HCT116 (cell line): Measurements from ENCODE around the gene MOCS1. TPM values are rescaled to one million over a fixed set of nuclear protein-coding genes. Genes with fewer than 3 reads are reported as not detected.

Source experiments
- ATAC-seq: fragments of 200-7000 bp; cut with Tn5 transposase; 2 replicates; pipeline ENCODE4 v1.9.1; 2020; ENCODE audit warnings: mild to moderate bottlenecking, moderate library complexity
- BruUV-seq: library from RNA; stranded (reverse); fragments of 400-500 nt; replicated peaks from 2 replicates; lab custom pipeline; 2021; lab: Mats Ljungman, UMichigan
- CTCF ChIA-PET: fragments of 300-600 bp; sonication (Branson Sonifier 250); formaldehyde crosslinking; loops from one replicate; lab custom pipeline; 2021; ENCODE audit warnings: antibody characterized with exemption; lab: Charles Lee
- POLR2A ChIA-PET: fragments of 300-600, 350-600 bp; sonication (Branson Sonifier 250); formaldehyde crosslinking; loops from one replicate; lab custom pipeline; 2021; ENCODE audit warnings: antibody characterized with exemption; lab: Charles Lee
- RAD21 ChIA-PET, 2 experiments: fragments of 300-600 bp; sonication (Branson Sonifier 250); formaldehyde crosslinking; loops; one replicate each; lab custom pipeline; 2023; ENCODE audit warnings: low total read pairs in 2 of 2; ENCODE audit not compliant: uncharacterized antibody in 2 of 2, unreplicated experiment in 2 of 2, low non-redundant PET in 1 of 2; lab: Charles Lee
- DNase-seq: peaks from one replicate; pipeline ENCODE4 v3.0.0-alpha.2; 2010; ENCODE audit warnings: low read depth, low spot score
- H2AFZ ChIP-seq: fragments of 200-600 bp; shearing (Covaris generic), sonication (generic); 2 replicates; pipeline ENCODE4 v1.6.1; 2017; ENCODE audit warnings: low read depth, mixed run types, mixed read lengths, antibody characterized with exemption, low read length; ENCODE audit not compliant: poor library complexity, severe bottlenecking
- H3K27ac ChIP-seq: 2 replicates; pipeline ENCODE4 v1.5.1; 2012; ENCODE audit warnings: low read depth, low read length
- H3K27me3 ChIP-seq: fragments of 200-600 bp; sonication (generic); 2 replicates; pipeline ENCODE4 v1.6.1; 2016; ENCODE audit warnings: mixed run types, low read length, mixed read lengths; ENCODE audit not compliant: insufficient read depth
- H3K36me3 ChIP-seq, 2 experiments: fragments of 200-500 bp in 1 of 2; fragments of 200-600 bp in 1 of 2; sonication (Bioruptor generic) in 1 of 2; sonication (generic) in 1 of 2; 2 replicates each; pipeline versions ENCODE4 v1.5.1 to v1.6.1; 2014 to 2016; ENCODE audit warnings: low read length in 2 of 2, inconsistent platforms in 1 of 2, mixed read lengths in 1 of 2, mixed run types in 1 of 2; ENCODE audit not compliant: insufficient read depth in 2 of 2, control insufficient read depth in 1 of 2
- H3K4me1 ChIP-seq, 2 experiments: fragments of 200-600 bp in 1 of 2; sonication (generic) in 1 of 2; 2 replicates each; pipeline versions ENCODE4 v1.5.1 to v1.6.1; 2012 to 2017; ENCODE audit warnings: low read length in 2 of 2, inconsistent platforms in 1 of 2, mild to moderate bottlenecking in 1 of 2, mixed read lengths in 1 of 2, mixed run types in 1 of 2, moderate library complexity in 1 of 2; ENCODE audit not compliant: insufficient read depth in 2 of 2, control insufficient read depth in 1 of 2
- H3K4me2 ChIP-seq: fragments of 200-600 bp; sonication (generic); 2 replicates; pipeline ENCODE4 v1.6.1; 2017; ENCODE audit warnings: mixed run types, low read length, mixed read lengths
- H3K4me3 ChIP-seq, 2 experiments: fragments of 200-600 bp in 1 of 2; sonication (generic) in 1 of 2; replicated peaks in 1 of 2; 2 replicates each; pipeline ENCODE4 v1.5.1; 2011 to 2016; ENCODE audit warnings: low read length in 2 of 2, control low read depth in 1 of 2, low read depth in 1 of 2, mild to moderate bottlenecking in 1 of 2, mixed read lengths in 1 of 2, mixed run types in 1 of 2
- H3K79me2 ChIP-seq: fragments of 200-600 bp; sonication (generic); 2 replicates; pipeline ENCODE4 v1.6.1; 2017; ENCODE audit warnings: mild to moderate bottlenecking, mixed run types, low read length, moderate library complexity, mixed read lengths; ENCODE audit not compliant: insufficient read depth
- H3K9ac ChIP-seq: fragments of 200-600 bp; sonication (generic); 2 replicates; pipeline ENCODE4 v1.6.1; 2016; ENCODE audit warnings: low read length, mixed read lengths
- H3K9me2 ChIP-seq: fragments of 200-600 bp; sonication (generic), shearing (Covaris generic); 2 replicates; pipeline ENCODE4 v1.6.1; 2017; ENCODE audit warnings: mixed run types, mild to moderate bottlenecking, moderate library complexity; ENCODE audit not compliant: insufficient read depth
- H3K9me3 ChIP-seq, 2 experiments: fragments of 200-500 bp in 1 of 2; fragments of 200-600 bp in 1 of 2; sonication (Bioruptor generic) in 1 of 2; sonication (generic) in 1 of 2; 2 replicates each; pipeline ENCODE4 v1.6.1; 2014 to 2017; ENCODE audit warnings: low read length in 2 of 2, mixed read lengths in 2 of 2, inconsistent platforms in 1 of 2, low read depth in 1 of 2, mild to moderate bottlenecking in 1 of 2, mixed run types in 1 of 2, moderate library complexity in 1 of 2; ENCODE audit not compliant: control insufficient read depth in 1 of 2, insufficient read depth in 1 of 2
- H4K20me1 ChIP-seq: fragments of 200-600 bp; sonication (generic), shearing (Covaris generic); 2 replicates; pipeline ENCODE4 v1.6.1; 2017; ENCODE audit warnings: mixed run types, mild to moderate bottlenecking, moderate library complexity; ENCODE audit not compliant: insufficient read depth
- ATF3 ChIP-seq: IDR thresholded peaks from 2 replicates; pipeline ENCODE4 v1.6.1; 2012
- CBX3 ChIP-seq: IDR thresholded peaks from 2 replicates; pipeline ENCODE4 v1.6.1; 2012; ENCODE audit warnings: low read depth
- CEBPB ChIP-seq: IDR thresholded peaks from 2 replicates; pipeline ENCODE4 v1.6.1; 2012; ENCODE audit warnings: low read depth
- EGR1 ChIP-seq: IDR thresholded peaks from 2 replicates; pipeline ENCODE4 v1.6.1; 2012; ENCODE audit warnings: low read depth
- ELF1 ChIP-seq: IDR thresholded peaks from 2 replicates; pipeline ENCODE4 v1.6.1; 2012; ENCODE audit warnings: low read depth, borderline replicate concordance
- FOSL1 ChIP-seq: IDR thresholded peaks from 2 replicates; pipeline ENCODE4 v1.6.1; 2012; ENCODE audit warnings: low read depth
- JUND ChIP-seq: IDR thresholded peaks from 2 replicates; pipeline ENCODE4 v1.6.1; 2012
- MAX ChIP-seq: IDR thresholded peaks from 2 replicates; pipeline ENCODE4 v1.6.1; 2012
- POLR2A ChIP-seq: IDR thresholded peaks from 2 replicates; pipeline ENCODE4 v1.7.0; 2011; ENCODE audit warnings: borderline replicate concordance; ENCODE audit not compliant: insufficient read depth, insufficient read length; ENCODE audit errors: extremely low read depth
- POLR2AphosphoS5 ChIP-seq: IDR thresholded peaks from 2 replicates; pipeline ENCODE4 v1.6.1; 2011; ENCODE audit warnings: mild to moderate bottlenecking, low read depth, low read length, moderate library complexity
- RAD21 ChIP-seq: IDR thresholded peaks from 2 replicates; pipeline ENCODE4 v1.6.1; 2012; ENCODE audit warnings: low read depth, mild to moderate bottlenecking
- REST ChIP-seq: IDR thresholded peaks from 2 replicates; pipeline ENCODE4 v1.6.1; 2012; ENCODE audit warnings: low read depth
- SIN3A ChIP-seq: IDR thresholded peaks from 2 replicates; pipeline ENCODE4 v1.6.1; 2012; ENCODE audit warnings: low read depth
- SP1 ChIP-seq: IDR thresholded peaks from 2 replicates; pipeline ENCODE4 v1.6.1; 2012; ENCODE audit warnings: low read depth
- SRF ChIP-seq: IDR thresholded peaks from 2 replicates; pipeline ENCODE4 v1.6.1; 2012; ENCODE audit warnings: low read depth
- TCF7L2 ChIP-seq: IDR thresholded peaks from 2 replicates; pipeline ENCODE4 v1.7.0; 2011; ENCODE audit warnings: borderline replicate concordance, inconsistent platforms; ENCODE audit not compliant: insufficient read depth, insufficient read length; ENCODE audit errors: extremely low read depth
- YY1 ChIP-seq: IDR thresholded peaks from 2 replicates; pipeline ENCODE4 v1.6.1; 2011; ENCODE audit warnings: low read length, low read depth, moderate library complexity, mild to moderate bottlenecking; ENCODE audit not compliant: insufficient replicate concordance; ENCODE audit errors: extremely low read depth
- ZBTB33 ChIP-seq: IDR thresholded peaks from 2 replicates; pipeline ENCODE4 v1.6.1; 2011; ENCODE audit warnings: mild to moderate bottlenecking, low read length, moderate library complexity; ENCODE audit not compliant: insufficient replicate concordance; ENCODE audit errors: extremely low read depth
- ZFX ChIP-seq: fragments of 450-650 bp; IDR thresholded peaks from 2 replicates; pipeline ENCODE4 v1.6.1; 2017
- ZNF274 ChIP-seq: fragments of 200-500 bp; sonication (Bioruptor generic); IDR thresholded peaks from 2 replicates; pipeline ENCODE4 v1.6.1; 2014; ENCODE audit warnings: mild to moderate bottlenecking, low read depth, low read length, inconsistent platforms
- intact Hi-C: fragments of 100-400 bp; cut with micrococcal nuclease; formaldehyde crosslinking; loops from 2 replicates; pipeline ENCODE4 v1.10.0; 2022
- total RNA-seq: library from RNA; stranded (reverse); gene quantifications from one replicate; pipeline ENCODE4 v1.2.1, GENCODE V29; 2021; ENCODE audit not compliant: unreplicated experiment

The MOCS1 gene
- total RNA-seq, 1 experiment from 2014 or later, result 9.3 TPM

- Histone ChIP-seq H3K9me2 (no peaks in the 10 kb centered on the region), H3K9ac (no peak overlapping the region), H3K4me1 (no peaks in the 10 kb centered on the region), H3K79me2 (no peaks in the 10 kb centered on the region), H3K4me3 (no peak overlapping the region), H3K9me3 (no peaks in the 10 kb centered on the region), H3K36me3 (no peaks in the 10 kb centered on the region), H3K4me2 (no peak overlapping the region), H2AFZ (no peak overlapping the region), H4K20me1 (no peaks in the 10 kb centered on the region), H3K27ac (no peak overlapping the region), H3K27me3 (no peaks in the 10 kb centered on the region)
- DNase-seq, result no peak
- no peak for ATAC-seq
- intact Hi-C loops, result no loop called here
- ChIA-PET POLR2A (no interaction called here), RAD21 (no interaction called here), CTCF (no interaction called here)
- no TSS peak for BruUV-seq
- TF ChIP-seq ZFX (no peak), YY1 (no peak), SP1 (no peak), TCF7L2 (no peak), CEBPB (no peak), REST (no peak), MAX (no peak), EGR1 (no peak), ZBTB33 (no peak), JUND (no peak), ATF3 (no peak), SRF (no peak), RAD21 (no peak), POLR2A (no peak), FOSL1 (no peak), CBX3 (no peak), ZNF274 (no peak), ELF1 (no peak), POLR2AphosphoS5 (no peak), SIN3A (no peak)
Observed at GRCh38 chr6:39907871-39908575, 26.2 kb downstream of the MOCS1 start.
